Ammon's horn (tissue), 1 donor: ENCODE measurements around the gene MRPS24.

Experiments
- DNase-seq: peaks from one replicate; pipeline ENCODE4 v3.0.0-alpha.2; 2016; ENCODE audit warnings: low spot score

MRPS24 gene

DNA sequence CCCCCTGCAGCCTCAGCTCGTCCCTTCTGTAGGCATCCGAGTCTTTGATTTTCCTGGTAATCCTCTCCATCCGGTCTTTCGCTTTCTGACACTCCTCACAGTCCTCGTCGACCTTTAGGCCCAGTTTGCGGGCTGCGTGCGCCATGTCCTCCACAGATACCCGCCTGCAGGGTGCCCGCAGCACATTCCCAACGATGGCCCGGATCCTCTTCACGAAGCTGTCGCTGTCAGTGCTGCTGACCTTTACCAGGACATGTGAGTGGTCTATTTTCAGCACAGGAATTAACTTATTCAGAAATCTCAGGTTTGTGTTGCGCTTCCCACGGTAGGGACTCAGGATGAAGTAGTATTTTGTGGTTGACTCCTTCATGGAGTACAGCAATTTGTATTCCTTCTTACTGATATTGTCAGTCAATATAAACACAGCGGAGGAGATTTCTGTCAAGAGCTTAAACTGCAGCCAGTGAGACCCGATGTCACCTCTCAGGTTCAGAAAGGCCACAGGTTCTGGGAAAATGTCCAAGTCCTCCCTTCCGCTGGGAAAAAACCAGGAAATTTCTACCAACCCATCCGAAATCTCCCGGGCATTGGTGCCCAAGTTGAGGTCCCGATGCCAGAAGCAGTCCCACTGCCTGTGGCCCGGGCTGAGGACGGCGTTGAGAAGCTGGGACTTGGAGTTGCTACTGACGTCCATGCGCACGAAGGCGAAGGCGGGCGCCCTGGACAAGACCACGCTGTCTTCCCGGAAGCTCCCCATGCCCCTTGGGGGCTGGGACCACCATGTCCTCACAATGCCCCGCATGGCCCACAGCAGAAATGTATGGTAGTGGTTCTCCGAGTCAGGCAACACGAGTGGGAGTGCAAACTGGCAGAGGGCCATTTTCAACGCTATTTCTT, 8.9 kb upstream of the MRPS24 start:
- no peak for DNase-seq

DNA sequence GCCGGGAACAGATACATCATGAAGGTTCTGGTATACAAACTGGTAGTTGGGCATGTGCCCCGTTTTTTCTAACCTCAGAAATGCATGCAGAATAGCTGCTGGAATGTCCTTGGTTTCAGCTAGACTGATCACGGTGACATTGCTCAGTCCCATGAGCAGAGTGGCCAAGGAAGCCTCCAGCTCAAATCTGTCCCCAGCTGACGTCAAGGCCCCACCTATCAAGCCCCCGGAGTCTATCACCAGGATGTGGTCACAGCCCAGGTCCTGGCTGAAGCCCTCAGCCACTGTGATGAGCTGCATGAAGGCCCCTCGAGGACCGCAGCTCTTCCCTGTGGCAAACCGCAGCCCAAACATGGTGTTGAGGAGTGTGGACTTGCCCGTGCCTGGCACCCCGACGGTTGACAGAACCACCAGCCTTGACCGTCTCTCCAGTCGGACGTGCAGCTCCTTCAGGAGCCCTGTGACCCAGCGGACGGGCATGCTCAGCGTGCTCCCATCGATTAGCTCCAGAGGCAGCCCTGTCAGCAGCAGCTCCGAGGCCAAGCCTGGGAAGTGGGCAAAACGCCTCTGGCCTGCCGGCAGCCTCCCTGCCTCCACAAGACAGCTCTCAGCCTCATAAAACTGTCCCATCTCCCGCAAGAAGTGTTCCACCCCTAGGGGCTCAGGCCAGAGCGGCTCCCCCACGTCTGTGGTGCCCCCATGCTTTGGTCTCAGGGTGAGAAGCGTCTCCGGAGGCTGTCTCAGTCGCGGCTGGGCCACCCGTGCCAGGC, 7.8 kb upstream of the MRPS24 start:
- DNase-seq = no peak

DNA sequence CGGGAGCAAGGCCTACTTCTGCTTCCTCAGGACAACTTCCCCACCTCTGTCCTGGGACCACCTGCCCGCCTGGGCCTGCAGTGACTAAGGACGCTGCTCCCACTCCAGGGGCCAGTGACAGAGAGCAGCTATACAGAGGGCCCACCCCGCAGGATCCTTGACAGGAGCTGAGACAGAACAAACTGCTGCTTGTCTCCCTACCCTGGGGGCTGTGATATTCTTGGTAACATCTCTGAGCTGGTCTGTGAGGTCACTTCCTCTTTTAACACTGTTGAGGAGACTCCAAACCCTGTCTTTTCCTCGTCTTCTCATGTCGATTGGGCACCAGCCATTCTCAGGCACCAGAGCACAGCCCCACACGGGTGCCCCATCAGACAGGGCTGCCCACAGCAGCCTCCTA, 6.9 kb upstream of the MRPS24 start:
- DNase-seq = no peak

DNA sequence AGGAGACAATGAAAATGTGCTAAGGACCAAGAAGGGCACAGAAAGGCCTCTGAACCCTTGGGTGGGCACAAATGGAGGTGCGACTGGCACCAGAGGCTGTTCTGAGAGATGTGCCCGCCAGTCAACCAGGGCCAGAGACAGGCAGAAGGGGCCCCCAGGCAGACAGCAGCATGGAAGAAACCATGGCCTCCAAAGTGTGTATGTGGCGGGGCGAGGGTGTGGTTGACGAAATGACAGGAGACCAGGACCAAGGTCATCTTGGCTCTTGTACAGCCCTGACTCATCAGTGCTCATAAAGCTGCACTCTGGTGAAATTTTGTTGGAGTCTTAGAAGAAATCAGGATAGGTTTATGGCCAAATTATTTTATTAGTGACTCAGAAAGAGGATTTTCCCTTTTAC, 4.0 kb upstream of the MRPS24 start:
- DNase-seq = no peak

DNA sequence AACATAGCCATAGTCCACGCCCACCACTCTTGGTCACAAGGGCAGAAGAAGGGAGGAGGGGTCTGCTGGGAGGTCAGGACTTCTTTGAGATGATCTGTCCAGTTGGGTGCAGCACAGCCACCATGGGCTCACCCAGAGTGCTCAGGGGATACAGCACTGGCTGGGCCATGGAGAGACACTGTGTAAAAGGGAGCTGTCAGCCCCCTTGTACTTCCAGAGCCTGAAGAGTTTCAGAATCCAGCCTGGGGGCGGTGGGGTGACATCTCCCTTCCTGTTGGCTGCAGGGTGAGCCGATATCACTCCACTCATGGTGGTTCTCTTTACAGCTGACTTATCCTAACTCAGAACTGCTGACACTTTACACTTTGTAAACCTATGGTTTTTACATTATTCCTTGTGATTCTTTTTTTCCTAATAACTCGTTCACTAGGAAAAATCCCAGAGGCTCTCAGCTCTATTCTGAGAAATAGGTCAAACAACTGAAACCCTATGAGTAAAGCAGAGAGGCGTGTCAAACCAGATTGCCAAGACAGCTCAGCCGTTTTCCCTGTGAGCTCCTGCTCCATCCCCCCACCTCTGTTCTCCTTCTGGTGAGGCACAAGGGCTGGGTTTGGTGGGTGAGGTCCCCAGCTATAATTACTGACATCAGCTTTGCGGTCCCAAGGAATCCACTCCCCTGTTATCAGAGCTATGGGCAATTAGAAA, 3.2 kb upstream of the MRPS24 start:
- peak; percentile 48 for DNase-seq

DNA sequence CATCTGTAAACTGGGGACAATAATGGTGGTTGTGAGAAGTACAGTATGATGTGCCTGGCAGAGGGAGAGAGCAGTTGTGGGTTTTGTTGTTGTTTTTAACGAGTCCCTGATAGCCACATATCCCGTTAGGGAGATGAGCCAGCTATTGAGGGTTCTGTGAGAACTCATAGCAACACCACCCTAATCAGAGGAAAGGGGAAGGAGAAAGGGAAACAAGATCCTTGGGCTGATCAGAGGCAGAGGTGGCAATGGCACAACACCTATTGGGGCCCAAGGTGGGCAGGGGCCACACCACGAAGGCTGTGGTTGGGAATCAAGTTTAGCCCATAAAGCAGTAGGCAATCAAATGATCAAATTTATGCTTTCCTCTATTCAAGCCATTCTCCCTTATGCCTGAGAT, 1.7 kb upstream of the MRPS24 start:
- no peak for DNase-seq

DNA sequence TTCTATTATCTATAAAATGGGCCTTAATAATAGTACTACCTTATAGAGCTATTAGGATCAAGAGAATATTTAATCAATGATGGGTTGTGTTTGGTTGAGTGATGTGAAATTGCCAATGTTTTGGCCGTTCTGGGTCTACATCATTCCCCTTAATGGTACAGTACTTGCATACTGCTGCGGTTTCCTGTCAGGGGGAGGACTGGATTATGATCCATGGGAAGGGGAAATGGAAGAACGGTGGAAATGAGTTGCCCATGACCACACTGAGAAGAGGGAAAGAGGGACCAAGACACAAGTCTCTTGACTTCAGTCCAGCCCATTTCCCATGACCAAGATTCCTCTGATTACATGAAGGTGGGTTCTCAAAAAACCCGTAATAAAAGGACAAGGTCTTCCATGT, 999 bp upstream of the MRPS24 start:
- no peak for DNase-seq

DNA sequence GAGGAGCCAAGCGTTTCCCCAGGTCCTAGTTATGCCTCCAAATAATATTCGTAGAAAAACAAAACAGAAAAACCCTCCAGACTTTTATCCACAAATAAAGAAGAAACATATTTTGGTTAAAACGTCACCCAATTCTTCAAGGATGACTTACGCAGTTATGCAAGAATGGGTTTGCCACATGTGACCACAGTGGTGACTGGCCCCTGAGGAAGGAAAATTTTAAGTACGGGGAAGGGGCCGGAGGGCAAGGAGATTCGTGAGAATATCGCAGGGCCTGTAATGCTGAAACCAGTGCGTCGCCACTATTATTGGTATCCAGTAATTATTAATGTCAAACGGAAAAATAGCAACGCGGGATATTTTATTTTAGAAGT, 537 bp upstream of the MRPS24 start:
- DNase-seq = peak; percentile 40

DNA sequence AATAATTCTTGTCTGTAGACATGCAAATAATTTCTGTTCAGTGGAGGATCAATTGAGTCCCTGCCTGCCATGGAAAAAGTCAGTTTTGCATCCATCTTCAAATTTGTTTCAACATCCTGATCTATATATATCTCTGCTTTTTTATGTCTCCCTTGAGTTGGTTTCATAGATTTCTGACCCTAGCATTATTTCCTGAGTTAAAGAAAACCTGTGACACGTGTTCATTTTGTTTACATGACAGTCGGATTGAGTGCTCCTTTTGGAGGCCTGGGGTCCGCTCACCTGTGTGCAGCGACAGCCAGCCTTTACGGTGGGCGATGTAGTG, 674 bp downstream of the MRPS24 start:
- no peak for DNase-seq

DNA sequence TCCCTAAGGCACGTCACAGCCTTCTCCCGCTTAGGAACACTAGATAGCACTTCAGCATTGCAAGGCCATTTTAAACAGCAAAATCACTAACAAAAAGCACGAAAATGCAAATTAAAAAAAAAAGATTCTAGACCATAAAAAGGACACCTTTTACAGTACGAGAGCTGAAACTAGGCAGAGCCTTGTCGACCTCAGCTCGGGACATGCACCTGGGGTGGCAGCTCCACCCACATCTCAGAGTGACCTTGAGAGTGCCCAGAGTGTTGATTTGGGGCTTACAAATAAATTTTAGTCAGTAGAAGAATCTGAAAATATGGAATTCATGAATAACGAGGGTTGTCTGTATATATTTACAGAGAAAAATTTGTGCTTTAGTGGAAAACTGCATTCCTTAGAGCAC, 1.1 kb downstream of the MRPS24 start:
- no peak for DNase-seq

DNA sequence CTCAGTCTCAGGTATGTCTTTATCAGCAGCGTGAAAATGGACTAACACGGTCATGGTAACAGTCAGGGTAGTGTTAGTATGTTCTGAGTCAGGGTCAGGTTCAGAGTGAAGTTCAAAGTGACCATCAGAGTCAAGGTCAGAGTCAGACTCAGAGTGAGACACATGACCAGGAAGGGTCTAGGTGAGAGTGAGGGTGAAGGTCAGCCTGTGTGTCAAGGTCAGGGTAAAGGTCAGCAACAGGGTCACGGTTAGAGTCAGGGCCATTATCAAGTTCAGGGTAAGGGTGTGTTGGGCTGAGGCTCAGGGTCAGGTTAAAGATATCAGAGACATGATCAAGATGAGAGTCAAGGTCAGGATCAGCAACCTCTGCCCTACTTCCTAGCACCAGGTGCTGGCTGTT, 4.0 kb downstream of the MRPS24 start:
- no peak for DNase-seq

DNA sequence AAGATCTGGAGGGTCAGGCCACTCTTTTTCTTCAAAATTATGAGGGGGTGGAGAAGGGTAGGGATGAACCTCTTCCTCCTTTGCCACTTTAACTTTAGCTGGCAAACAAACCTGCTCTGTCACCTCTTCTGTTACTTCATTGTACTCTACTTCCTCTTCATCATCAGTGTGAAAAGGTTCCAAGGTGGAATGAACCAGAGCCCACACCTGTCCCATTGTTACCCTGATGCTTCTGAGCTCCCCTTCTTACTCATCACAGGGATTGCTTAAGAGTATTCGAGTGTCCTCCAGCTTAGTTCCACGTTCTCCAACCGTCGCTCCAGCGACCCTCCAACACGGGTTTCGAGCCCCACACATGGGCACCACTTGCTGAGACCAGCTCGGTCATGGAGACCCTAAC, 5.2 kb downstream of the MRPS24 start:
- DNase-seq = no peak

DNA sequence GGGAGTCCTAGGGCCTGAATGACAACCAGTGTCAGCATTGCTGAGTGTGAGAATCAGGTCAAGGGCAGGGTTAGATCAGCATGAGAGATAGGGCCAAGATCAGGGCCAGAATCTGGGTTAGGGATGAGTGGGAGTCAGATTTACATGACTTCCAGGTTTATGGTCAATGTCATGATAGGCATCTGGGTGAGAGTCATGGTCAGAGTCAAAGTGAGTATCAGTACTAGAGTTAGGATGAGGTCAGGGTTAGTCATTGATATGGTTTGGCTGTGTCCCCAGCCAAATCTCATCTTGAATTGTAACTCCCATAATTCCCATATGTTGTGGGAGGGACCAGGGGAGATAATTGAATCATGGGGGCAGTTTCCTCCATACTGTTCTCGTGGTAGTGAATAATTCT, 12.3 kb downstream of the MRPS24 start:
- no peak for DNase-seq

DNA sequence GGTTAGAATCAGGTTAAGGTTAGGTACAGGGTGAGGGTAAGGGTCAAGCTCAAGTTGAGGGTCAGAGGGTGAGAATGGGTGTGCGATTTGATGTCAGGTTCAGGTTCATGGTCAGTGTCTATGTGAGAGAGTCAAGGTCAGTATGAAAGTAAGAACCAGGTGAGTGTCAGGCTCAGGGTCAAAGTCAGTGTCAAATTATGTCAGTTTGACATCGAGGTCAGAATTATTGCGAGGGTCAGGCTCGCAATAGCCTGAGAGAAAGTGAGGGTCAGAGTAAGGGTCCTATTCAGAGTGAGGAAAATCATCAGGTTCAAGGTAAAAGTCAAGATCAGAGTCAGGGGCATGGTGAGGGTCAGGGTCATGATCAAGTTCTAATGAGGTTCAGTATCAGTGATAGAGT, 13.0 kb downstream of the MRPS24 start:
- DNase-seq = no peak

DNA sequence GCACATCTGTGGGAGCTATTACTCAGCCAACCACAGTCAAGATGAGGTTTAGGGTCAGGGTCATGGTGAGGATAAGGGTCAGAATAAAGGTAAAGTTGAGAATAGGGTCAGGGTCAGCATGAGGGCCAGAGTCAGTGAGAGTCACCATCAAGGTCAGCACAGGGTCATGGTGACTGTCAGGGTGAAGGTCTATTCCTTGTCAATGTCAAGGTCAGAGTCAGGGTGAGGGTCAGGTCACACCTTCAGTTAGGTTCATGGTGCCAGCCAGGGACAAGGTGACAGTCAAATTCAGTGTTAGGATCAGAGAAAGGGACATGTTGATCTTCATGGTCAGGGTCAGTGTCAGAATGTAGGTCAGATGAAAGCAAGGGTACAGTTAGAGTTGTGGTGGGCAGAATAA, 14.1 kb downstream of the MRPS24 start:
- DNase-seq = no peak

DNA sequence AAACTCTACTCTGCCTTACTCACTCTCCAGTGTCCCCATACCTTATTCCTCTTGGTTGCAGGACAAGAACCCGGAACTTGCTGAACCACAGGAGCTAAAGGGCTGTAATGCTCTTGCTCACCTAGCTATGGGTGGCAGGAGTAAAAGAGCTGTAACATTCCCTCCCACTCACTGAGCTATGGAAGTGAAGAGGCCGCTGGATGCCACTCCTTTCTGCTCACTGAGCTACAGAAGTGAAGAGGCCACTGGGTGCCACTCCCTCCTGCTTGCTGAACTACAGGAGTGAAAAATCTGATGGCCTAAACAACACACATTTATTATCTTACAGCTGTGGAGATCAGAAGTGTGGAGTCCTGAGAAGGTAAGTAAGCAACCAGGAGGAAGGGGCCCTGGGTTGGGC, 17.5 kb downstream of the MRPS24 start:
- no peak for DNase-seq

DNA sequence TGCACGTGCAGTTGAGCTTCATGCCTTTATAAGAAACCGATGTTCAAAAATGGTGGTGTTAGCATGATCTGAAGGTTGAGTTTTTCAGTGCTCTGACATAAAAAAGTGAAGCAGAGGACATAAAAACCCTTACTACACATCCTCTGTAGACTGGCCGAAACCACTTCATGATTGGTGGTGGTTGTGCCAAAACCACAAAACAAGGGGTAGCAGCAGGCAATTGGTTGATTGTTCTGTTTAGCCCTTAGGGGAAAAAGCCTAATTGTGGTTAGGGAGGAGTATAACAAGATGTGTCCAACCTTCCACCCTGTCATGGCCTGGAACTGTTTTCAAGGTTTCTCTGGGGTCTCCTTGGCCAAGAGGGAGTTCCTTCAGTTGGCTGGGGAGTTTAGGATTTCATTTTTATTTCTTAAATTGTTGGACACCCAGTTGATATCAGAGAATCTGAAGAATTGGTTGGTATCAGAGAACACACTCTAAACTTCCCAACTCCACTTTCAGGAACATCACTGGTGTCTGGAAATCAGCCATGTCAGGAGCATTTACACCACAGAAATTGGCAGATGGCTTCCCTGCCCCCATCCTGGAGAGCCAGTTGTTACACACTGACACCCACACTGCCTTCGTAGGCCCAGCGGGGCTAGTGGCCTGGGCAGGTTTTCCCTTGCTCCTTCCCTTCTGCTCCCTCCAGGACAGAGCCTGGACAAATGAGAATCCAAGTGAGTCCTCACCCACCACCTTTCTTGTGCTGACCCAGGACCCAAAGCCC, 18.8 kb downstream of the MRPS24 start:
- DNase-seq = no peak

DNA sequence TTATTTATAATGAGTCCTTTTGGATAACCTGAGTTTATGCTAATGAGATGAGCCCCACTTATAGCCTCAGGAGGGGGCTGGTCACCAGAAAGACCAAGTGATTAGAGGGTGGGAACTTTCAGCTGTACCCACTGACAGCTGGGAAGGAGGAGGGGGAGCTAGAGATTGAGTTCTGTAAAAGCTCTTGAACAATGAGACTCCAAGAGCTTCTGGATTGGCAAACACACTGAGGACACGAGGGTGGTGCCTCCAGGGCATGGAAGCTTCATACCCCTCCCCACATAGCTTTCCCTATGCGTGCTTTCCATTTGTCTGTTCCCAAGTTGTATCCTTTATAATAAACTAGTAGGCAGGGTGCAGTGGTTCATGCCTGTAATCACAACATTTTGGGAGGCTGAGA, 20.3 kb downstream of the MRPS24 start:
- DNase-seq = no peak

DNA sequence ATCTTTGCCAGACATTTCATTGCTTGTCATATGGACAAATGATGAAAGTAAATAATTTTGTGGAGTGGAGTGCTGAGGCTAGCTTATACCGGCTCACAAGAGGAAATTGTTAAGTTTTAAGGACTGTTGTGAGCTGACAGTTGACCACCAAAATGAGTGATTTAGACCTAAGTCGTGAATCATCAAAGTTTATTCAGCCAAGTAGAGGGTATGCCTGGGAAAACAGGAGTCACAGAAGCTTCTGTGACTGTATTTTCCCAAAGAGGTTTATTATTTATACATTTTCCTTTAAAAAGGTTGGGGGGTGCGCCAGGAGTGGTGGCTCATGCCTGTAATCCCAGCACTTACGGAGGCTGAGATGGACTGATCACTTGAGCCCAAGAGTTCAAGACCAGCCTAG, 21.8 kb downstream of the MRPS24 start:
- no peak for DNase-seq

DNA sequence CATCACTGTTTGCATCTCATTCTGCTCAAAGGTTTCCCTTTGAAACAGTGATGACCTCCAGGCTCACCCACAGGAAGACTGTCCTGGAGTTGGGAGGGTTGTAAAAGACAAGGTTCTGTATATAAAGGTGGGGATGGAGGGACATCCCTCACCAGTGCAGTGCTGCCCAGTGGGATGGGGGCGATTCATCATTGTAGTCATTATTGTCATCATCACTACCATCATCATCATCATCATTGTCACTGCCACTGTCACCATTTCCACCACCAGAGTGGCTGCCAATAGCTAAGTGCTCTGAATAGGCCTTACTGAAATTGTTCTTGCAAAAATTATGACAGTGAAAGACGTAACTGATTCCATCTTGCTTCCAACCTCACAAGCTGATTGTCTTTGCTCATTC, 24.7 kb downstream of the MRPS24 start:
- DNase-seq = no peak

DNA sequence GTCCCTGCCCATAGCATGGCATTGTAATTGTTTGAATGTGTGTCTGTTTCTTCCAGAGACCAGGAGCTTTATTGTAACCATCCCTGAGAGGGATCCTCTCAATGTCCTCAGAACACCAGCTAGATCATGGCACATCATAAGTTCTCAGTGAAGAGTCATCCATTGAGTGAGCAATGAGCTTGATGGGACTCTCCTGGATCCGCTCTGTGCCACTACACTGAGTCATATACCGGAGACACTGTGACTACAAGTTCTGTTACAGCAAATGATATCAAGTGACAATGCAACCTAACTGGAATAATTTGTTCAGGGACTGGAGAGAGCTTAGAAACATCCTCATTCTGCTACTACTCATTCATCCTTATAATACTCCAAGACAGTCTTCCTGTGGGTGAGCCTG, 25.1 kb downstream of the MRPS24 start:
- no peak for DNase-seq

DNA sequence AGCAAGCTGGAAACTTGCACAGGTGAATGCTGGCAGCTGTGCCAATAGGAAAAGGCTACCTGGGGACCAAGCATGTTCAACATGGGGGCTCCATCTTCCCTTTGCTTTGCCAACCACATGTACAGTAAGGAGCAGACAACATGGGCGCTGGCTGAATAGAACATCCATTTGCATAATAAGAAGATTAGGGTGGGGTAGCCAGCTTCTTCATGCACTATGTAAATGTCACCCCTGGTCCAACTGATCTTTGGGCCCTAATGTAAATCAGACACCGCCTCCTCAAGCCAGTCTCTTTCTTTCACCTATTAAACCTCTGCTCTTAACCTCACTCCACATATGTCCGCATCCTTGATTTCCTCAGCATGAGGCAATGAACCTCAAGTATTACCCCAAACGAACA, 26.0 kb downstream of the MRPS24 start:
- DNase-seq = no peak
